ENCODE data around the gene LYSMD1.

Gene LYSMD1

GRCh38 chr1:151193304-151193703 is 27.6 kb upstream of the LYSMD1 start:
- CTCF ChIA-PET: interaction anchor here (0.7 to 1.3 kb wide), 3 partner anchors 34 to 134 kb away, joined by 3 to 6 read pairs (median 3); partner anchors contain the start of gene CDC42SE1
- POLR2A ChIA-PET: no interaction called here
- Histone ChIP-seq H3K9me3 (ENCODE audit: control insufficient read depth, insufficient read depth, low read depth, low read length) (no peaks in the 10 kb centered on the region), H3K4me1 (ENCODE audit: control insufficient read depth, insufficient read depth, low read length) (no peaks in the 10 kb centered on the region), H3K4me3 (ENCODE audit: low read depth, low read length) (no peak overlapping the region), H3K36me3 (ENCODE audit: control insufficient read depth in 2 of 2, insufficient read depth in 1 of 2, low read length in 2 of 2) (no peaks in the 10 kb centered on the region), H3K27ac (ENCODE audit: extremely low read depth, low read depth, low read length) (no peak overlapping the region)
- no peak for TF ChIP-seq ZNF658 (tag by site-specific recombination; IDR thresholded peaks at IDR 0.05)
- no peak for TF ChIP-seq PRDM1 (tag by site-specific recombination; IDR thresholded peaks at IDR 0.05)
- no peak for TF ChIP-seq ZNF19 (tag by site-specific recombination; IDR thresholded peaks at IDR 0.05; ENCODE audit: low read depth)
- TF ChIP-seq ZNF138 (tag by site-specific recombination; IDR thresholded peaks at IDR 0.05; ENCODE audit: borderline replicate concordance): no peak
- no peak for TF ChIP-seq SALL2 (tag by site-specific recombination; IDR thresholded peaks at IDR 0.05; ENCODE audit: borderline replicate concordance)
- TF ChIP-seq ZNF148 (tag by site-specific recombination; IDR thresholded peaks at IDR 0.05; ENCODE audit: borderline replicate concordance): no peak
- TF ChIP-seq WT1 (tag by site-specific recombination; IDR thresholded peaks at IDR 0.05): no peak
- TF ChIP-seq ZNF157 (tag by site-specific recombination; IDR thresholded peaks at IDR 0.05): no peak
- no peak for TF ChIP-seq ZNF391 (tag by site-specific recombination; IDR thresholded peaks at IDR 0.05; ENCODE audit: borderline replicate concordance, low read depth)
- no peak for TF ChIP-seq ZNF239 (tag by site-specific recombination; IDR thresholded peaks at IDR 0.05)

DNA sequence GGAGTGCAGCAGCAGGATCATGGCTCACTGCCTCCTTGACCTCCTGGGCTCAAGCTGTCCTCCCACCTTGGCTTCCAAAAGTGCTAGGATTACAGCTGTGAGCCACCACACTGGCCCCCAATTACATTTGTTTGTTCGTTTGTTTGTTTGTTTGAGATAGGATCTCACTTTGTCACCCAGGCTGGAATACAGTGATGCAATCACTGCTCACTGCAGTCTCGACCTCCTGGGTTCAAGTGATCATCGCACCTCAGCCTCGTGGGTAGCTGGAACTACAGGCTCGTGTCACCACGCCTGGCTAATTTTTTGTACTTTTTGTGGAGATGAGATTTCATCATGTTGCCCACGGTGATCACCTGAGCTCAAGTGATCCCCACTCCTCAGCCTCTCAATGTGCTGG is 26.3 kb upstream of the LYSMD1 start:
- CTCF ChIA-PET: interaction anchor here (1.1 kb wide), 2 partner anchors 17 to 62 kb away, joined by 4 to 6 read pairs; partner anchors contain the start of gene PSMD4
- POLR2A ChIA-PET: no interaction called here
- Histone ChIP-seq H3K36me3 (ENCODE audit: control insufficient read depth in 2 of 2, insufficient read depth in 1 of 2, low read length in 2 of 2) (peaks cover 0 to 1% of the 10 kb centered on the region in 2 experiments; a peak in 1 of 3 replicates), H3K4me3 (ENCODE audit: low read depth, low read length) (no peak overlapping the region), H3K9me3 (ENCODE audit: control insufficient read depth, insufficient read depth, low read depth, low read length) (no peaks in the 10 kb centered on the region), H3K27ac (ENCODE audit: extremely low read depth, low read depth, low read length) (no peak overlapping the region), H3K4me1 (ENCODE audit: control insufficient read depth, insufficient read depth, low read length) (no peaks in the 10 kb centered on the region)
- no peak for TF ChIP-seq ZNF174 (tag by site-specific recombination; IDR thresholded peaks at IDR 0.05)
- no peak for TF ChIP-seq ZNF10 (tag by site-specific recombination; IDR thresholded peaks at IDR 0.05)
- TF ChIP-seq ZNF664 (tag by site-specific recombination; IDR thresholded peaks at IDR 0.05): no peak
- no peak for TF ChIP-seq ATF2 (tag by site-specific recombination; IDR thresholded peaks at IDR 0.05; ENCODE audit: low read depth)
- TF ChIP-seq ZNF529 (tag by site-specific recombination; IDR thresholded peaks at IDR 0.05; ENCODE audit: insufficient replicate concordance): no peak
- TF ChIP-seq ZNF548 (tag by site-specific recombination; IDR thresholded peaks at IDR 0.05): no peak
- no peak for TF ChIP-seq ZNF121 (tag by site-specific recombination; IDR thresholded peaks at IDR 0.05)
- no peak for TF ChIP-seq ZNF335 (tag by site-specific recombination; conservative IDR thresholded peaks at IDR 0.05)
- TF ChIP-seq ZNF791 (tag by site-specific recombination; IDR thresholded peaks at IDR 0.05): no peak
- no peak for TF ChIP-seq ZNF501 (tag by site-specific recombination; IDR thresholded peaks at IDR 0.05)
- TF ChIP-seq ZNF302 (tag by site-specific recombination; IDR thresholded peaks at IDR 0.05; ENCODE audit: low read depth): no peak
- TF ChIP-seq CTCF (tag by site-specific recombination; IDR thresholded peaks at IDR 0.05): no peak
